GM12878 (cell line): ENCODE measurements around the gene PUS10. TPM values are rescaled to one million over a fixed set of nuclear protein-coding genes. Genes with fewer than 3 reads are reported as not detected.

ENCODE experiments used
- ATAC-seq: fragments of 200-7000 bp; cut with Tn5 transposase; 3 replicates; pipeline ENCODE4 v1.9.1; 2020; ENCODE audit warnings: mild to moderate bottlenecking, moderate library complexity
- BruUV-seq: library from RNA; stranded (reverse); fragments of 400-500 nt; replicated peaks from 2 replicates; lab custom pipeline; 2021; lab: Mats Ljungman, UMichigan
- CTCF ChIA-PET: fragments of 300-600 bp; sonication (Branson Sonifier 250); formaldehyde crosslinking; extraction: SDS; loops from one replicate; lab custom pipeline; 2021; ENCODE audit warnings: inconsistent platforms; lab: Yijun Ruan, JAX
- POLR2A ChIA-PET: fragments of 350-600 bp; formaldehyde crosslinking; extraction: SDS; loops from one replicate; lab custom pipeline; 2021; ENCODE audit warnings: inconsistent platforms; lab: Charles Lee
- RAD21 ChIA-PET: fragments of 300-600 bp; sonication (Branson Sonifier 250); formaldehyde crosslinking; loops from one replicate; lab custom pipeline; 2023; ENCODE audit warnings: antibody characterized with exemption; ENCODE audit not compliant: unreplicated experiment; lab: Charles Lee
- SMC1A ChIA-PET: fragments of 300-600 bp; sonication (Branson Sonifier 250); formaldehyde crosslinking; loops from one replicate; lab custom pipeline; 2023; ENCODE audit not compliant: unreplicated experiment, uncharacterized antibody; lab: Charles Lee
- DNase-seq: peaks from one replicate; pipeline ENCODE4 v3.0.0-alpha.2; 2011; ENCODE audit warnings: low read depth, low spot score
- FAIRE-seq: peaks from 3 replicates; lab custom pipeline; 2011; peaks lifted over from hg19 to GRCh38; lab: Jason Lieb, UNC
- H2AFZ ChIP-seq: 2 replicates; pipeline ENCODE4 v1.6.0; 2011; ENCODE audit warnings: low read depth, low read length, control low read depth; ENCODE audit not compliant: control insufficient read depth
- H3K27ac ChIP-seq: 2 replicates; pipeline ENCODE4 v1.5.1; 2011; ENCODE audit warnings: control low read depth; ENCODE audit not compliant: control insufficient read depth, insufficient read depth
- H3K27me3 ChIP-seq, 2 experiments: replicated peaks in 1 of 2; 2 replicates each; pipeline versions ENCODE4 v1.6.0 to v1.6.1; 2011; ENCODE audit warnings: low read length in 1 of 2; ENCODE audit not compliant: control insufficient read depth in 2 of 2, insufficient read depth in 2 of 2
- H3K36me3 ChIP-seq, 2 experiments: 2 replicates each; pipeline ENCODE4 v1.5.1; 2011; ENCODE audit warnings: low read length in 1 of 2; ENCODE audit not compliant: control insufficient read depth in 2 of 2, insufficient read depth in 2 of 2
- H3K4me1 ChIP-seq: 2 replicates; pipeline ENCODE4 v1.6.1; 2011; ENCODE audit warnings: mild to moderate bottlenecking, low read length, moderate library complexity, mixed read lengths; ENCODE audit not compliant: control insufficient read depth, insufficient read depth
- H3K4me2 ChIP-seq: 2 replicates; pipeline ENCODE4 v1.6.0; 2011; ENCODE audit warnings: control low read depth; ENCODE audit not compliant: control insufficient read depth, insufficient read depth
- H3K4me3 ChIP-seq: fragments of 200-600 bp; sonication (generic); 2 replicates; pipeline ENCODE4 v1.5.1; 2016
- H3K79me2 ChIP-seq: 2 replicates; pipeline ENCODE4 v1.6.0; 2011; ENCODE audit warnings: low read length; ENCODE audit not compliant: control insufficient read depth, insufficient read depth
- H3K9ac ChIP-seq: 2 replicates; pipeline ENCODE4 v1.8.0; 2011; ENCODE audit warnings: low read length, control low read depth, mixed read lengths; ENCODE audit not compliant: control insufficient read depth, insufficient read depth
- H3K9me3 ChIP-seq: replicated peaks from 3 replicates; pipeline ENCODE4 v1.5.1; 2011; ENCODE audit warnings: mild to moderate bottlenecking, low read length; ENCODE audit not compliant: control insufficient read depth, insufficient read depth
- H4K20me1 ChIP-seq: 2 replicates; pipeline ENCODE4 v1.6.0; 2011; ENCODE audit not compliant: control insufficient read depth, insufficient read depth
- CEBPB ChIP-seq, 2 experiments: fragments of 150-350 bp in 1 of 2; IDR thresholded peaks; 2 replicates each; pipeline ENCODE4 v1.6.1; 2012 to 2014; ENCODE audit warnings: low read depth in 2 of 2, low read length in 2 of 2, borderline replicate concordance in 1 of 2, inconsistent platforms in 1 of 2
- CHD1 ChIP-seq: IDR thresholded peaks from 2 replicates; pipeline ENCODE4 v1.6.1; 2012; ENCODE audit warnings: low read depth, low read length, improper control_type of control experiment
- DPF2 ChIP-seq: fragments of 450-650 bp; IDR thresholded peaks from 2 replicates; pipeline ENCODE4 v1.6.1; 2017; ENCODE audit warnings: mild to moderate bottlenecking
- FOS ChIP-seq: IDR thresholded peaks from 3 replicates; pipeline ENCODE4 v1.6.1; 2011; ENCODE audit warnings: borderline replicate concordance; ENCODE audit not compliant: insufficient read length; ENCODE audit errors: extremely low read depth
- NFXL1 ChIP-seq: fragments of 450-650 bp; IDR thresholded peaks from 2 replicates; pipeline ENCODE4 v1.6.1; 2017; ENCODE audit warnings: antibody characterized with exemption, mild to moderate bottlenecking, borderline replicate concordance
- NR2C2 ChIP-seq: IDR thresholded peaks from 2 replicates; pipeline ENCODE4 v1.6.1; 2011; ENCODE audit warnings: borderline replicate concordance, low read depth; ENCODE audit not compliant: control insufficient read depth, insufficient read length
- PAX8 ChIP-seq: fragments of 450-650 bp; IDR thresholded peaks from 2 replicates; pipeline ENCODE4 v1.6.1; 2017; ENCODE audit warnings: mild to moderate bottlenecking, moderate library complexity
- PML ChIP-seq: IDR thresholded peaks from 2 replicates; pipeline ENCODE4 v1.6.1; 2012; ENCODE audit warnings: low read length, inconsistent platforms
- POLR2AphosphoS2 ChIP-seq: IDR thresholded peaks from 2 replicates; pipeline ENCODE4 v1.6.1; 2011; ENCODE audit warnings: low read depth, mild to moderate bottlenecking, low read length, improper control_type of control experiment, moderate library complexity
- RB1 ChIP-seq: fragments of 450-650 bp; formaldehyde crosslinking; IDR thresholded peaks from 2 replicates; pipeline ENCODE4 v1.6.1; 2017; ENCODE audit warnings: mild to moderate bottlenecking, borderline replicate concordance
- SIX5 ChIP-seq: IDR thresholded peaks from 2 replicates; pipeline ENCODE4 v1.6.1; 2011; ENCODE audit warnings: mild to moderate bottlenecking, low read depth, low read length, moderate library complexity; ENCODE audit not compliant: severe bottlenecking
- SMAD1 ChIP-seq: fragments of 450-650 bp; IDR thresholded peaks from 2 replicates; pipeline ENCODE4 v1.6.1; 2018; ENCODE audit warnings: mild to moderate bottlenecking, low read depth; ENCODE audit not compliant: partially characterized antibody
- SRF ChIP-seq, 2 experiments: IDR thresholded peaks; 2 replicates each; pipeline ENCODE4 v1.6.1; 2011; ENCODE audit warnings: low read depth in 2 of 2, low read length in 2 of 2, mild to moderate bottlenecking in 1 of 2, moderate library complexity in 1 of 2
- TCF12 ChIP-seq: IDR thresholded peaks from 2 replicates; pipeline ENCODE4 v1.6.1; 2011; ENCODE audit warnings: low read depth, mild to moderate bottlenecking, low read length
- ZNF622 ChIP-seq: fragments of 450-650 bp; IDR thresholded peaks from 2 replicates; pipeline ENCODE4 v1.6.1; 2017; ENCODE audit warnings: mild to moderate bottlenecking, inconsistent platforms
- ZSCAN29 ChIP-seq: fragments of 450-650 bp; IDR thresholded peaks from 2 replicates; pipeline ENCODE4 v1.6.1; 2017; ENCODE audit warnings: mild to moderate bottlenecking, moderate library complexity
- WGBS: methylation state at CpG from one replicate; pipeline ENCODE4 v1.1.6; 2016; ENCODE audit warnings: low lambda C conversion rate; ENCODE audit not compliant: insufficient replicate concordance, insufficient coverage; ENCODE audit errors: missing lambda C conversion rate; 5-methylcytosine and 5-hydroxymethylcytosine counted together
- in situ Hi-C: fragments of 300-500 bp; cut with MboI; formaldehyde crosslinking; loops from 9 replicates; pipeline ENCODE4 v1.14.3; 2018; ENCODE audit warnings: mixed read lengths
- intact Hi-C: fragments of 100-400 bp; cut with micrococcal nuclease; formaldehyde crosslinking; loops from one replicate; pipeline ENCODE4 v1.14.2; 2022; ENCODE audit not compliant: unreplicated experiment
- polyA plus RNA-seq, 11 experiments: library from polyadenylated mRNA; depleted of rRNA in 4 of 11; unstranded in 6 of 11; stranded (reverse) in 5 of 11; fragments of >200 nt; fragmentation: Nextera tagmentation in 4 of 11; fragmentation: Illumina TruSeq in 1 of 11; extraction: Ambion mirVana in 4 of 11; extraction: Trizol in 1 of 11; gene quantifications; 1 replicate in 1 of 11; 2 replicates in 10 of 11; pipeline versions ENCODE4 v1.2.1 to v1.2.3, GENCODE V29; 2011 to 2016; ENCODE audit warnings: inconsistent platforms in 2 of 11, missing spikeins in 2 of 11, low read depth in 1 of 11
- total RNA-seq, 4 experiments: library from RNA; depleted of rRNA in 3 of 4; stranded (reverse); fragments of >200 nt in 3 of 4; fragmentation: Illumina TruSeq in 1 of 4; extraction: Trizol in 1 of 4; gene quantifications; 2 replicates each; pipeline versions ENCODE4 v1.2.1 to v1.2.3, GENCODE V29; 2013 to 2021
- TF ChIP-seq, protein P1 (sequence below): fragments of 450-650 bp; IDR thresholded peaks from 2 replicates; pipeline ENCODE4 v1.6.1; 2016; ENCODE audit warnings: mild to moderate bottlenecking
- TF ChIP-seq, protein P2 (sequence below): fragments of 450-650 bp; IDR thresholded peaks from 2 replicates; pipeline ENCODE4 v1.6.1; 2018; ENCODE audit warnings: borderline replicate concordance, mild to moderate bottlenecking; ENCODE audit not compliant: partially characterized antibody
- TF ChIP-seq, protein P3 (sequence below): fragments of 150-350 bp; IDR thresholded peaks from 2 replicates; pipeline ENCODE4 v1.6.1; 2016; ENCODE audit warnings: low read depth, low read length

The PUS10 gene
- total and polyA plus RNA-seq, 10 of the 15 experiments (the other 5 are each of a cell fraction or from before 2014, with no cell fraction given), result 9.1 to 17.0 (median 13.0) TPM

- CTCF ChIA-PET, result no interaction called here
- H3K9me3 ChIP-seq, result peaks cover 9% of the 10 kb centered on the region; the same call in 2 of the 3 replicates
- no peaks in the 10 kb centered on the region for H3K27me3 ChIP-seq
- RAD21 ChIA-PET, result no interaction called here
- DNase-seq (no peak), FAIRE-seq (no peak), ATAC-seq (no peak)
- H4K20me1 ChIP-seq, result no peaks in the 10 kb centered on the region
- POLR2A ChIA-PET, result interaction anchor here (0.5 kb wide), 1 partner anchor 553 kb away, joined by 3 read pairs; no protein-coding TSS in a partner anchor
- no peak overlapping the region for H3K4me2 ChIP-seq
- no TSS peak for BruUV-seq
- H3K27ac ChIP-seq, result no peak overlapping the region
- in situ Hi-C loops, result no loop called here
- no peaks in the 10 kb centered on the region for H3K4me1 ChIP-seq
- intact Hi-C loops, result no loop called here
- SMC1A ChIA-PET, result interaction anchor here (0.8 to 1.0 kb wide), 2 partner anchors 10 to 23 kb away, joined by 3 read pairs; no protein-coding TSS in a partner anchor
- no peak overlapping the region for H3K4me3 ChIP-seq
- no peak overlapping the region for H2AFZ ChIP-seq
- peaks cover 49% of the 10 kb centered on the region for H3K79me2 ChIP-seq
- H3K9ac ChIP-seq, result no peak overlapping the region
- WGBS, result 81% methylated on average over 6 of the region's 6 CpGs
- H3K36me3 ChIP-seq, result peaks cover 0 to 12% of the 10 kb centered on the region in 2 experiments; a peak in 2 of 4 replicates
- no peak for TF ChIP-seq SMAD1
- TF ChIP-seq PML, result no peak
- no peak for TF ChIP-seq NR2C2
- TF ChIP-seq ZSCAN29, result no peak
- TF ChIP-seq PAX8, result no peak
- TF ChIP-seq TCF12, result no peak
- no peak for TF ChIP-seq FOS
- TF ChIP-seq NFXL1, result no peak
- no peak for TF ChIP-seq RB1
- no peak for TF ChIP-seq CEBPB (IDR thresholded peaks at IDR 0.05; ENCODE audit: borderline replicate concordance in 1 of 2, low read depth in 2 of 2, low read length in 2 of 2)
- TF ChIP-seq, protein P1, sequence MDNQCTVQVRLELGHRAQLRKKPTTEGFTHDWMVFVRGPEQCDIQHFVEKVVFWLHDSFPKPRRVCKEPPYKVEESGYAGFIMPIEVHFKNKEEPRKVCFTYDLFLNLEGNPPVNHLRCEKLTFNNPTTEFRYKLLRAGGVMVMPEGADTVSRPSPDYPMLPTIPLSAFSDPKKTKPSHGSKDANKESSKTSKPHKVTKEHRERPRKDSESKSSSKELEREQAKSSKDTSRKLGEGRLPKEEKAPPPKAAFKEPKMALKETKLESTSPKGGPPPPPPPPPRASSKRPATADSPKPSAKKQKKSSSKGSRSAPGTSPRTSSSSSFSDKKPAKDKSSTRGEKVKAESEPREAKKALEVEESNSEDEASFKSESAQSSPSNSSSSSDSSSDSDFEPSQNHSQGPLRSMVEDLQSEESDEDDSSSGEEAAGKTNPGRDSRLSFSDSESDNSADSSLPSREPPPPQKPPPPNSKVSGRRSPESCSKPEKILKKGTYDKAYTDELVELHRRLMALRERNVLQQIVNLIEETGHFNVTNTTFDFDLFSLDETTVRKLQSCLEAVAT, result no peak
- no peak for TF ChIP-seq ZNF622
- no peak for TF ChIP-seq POLR2AphosphoS2
- TF ChIP-seq, protein P2, sequence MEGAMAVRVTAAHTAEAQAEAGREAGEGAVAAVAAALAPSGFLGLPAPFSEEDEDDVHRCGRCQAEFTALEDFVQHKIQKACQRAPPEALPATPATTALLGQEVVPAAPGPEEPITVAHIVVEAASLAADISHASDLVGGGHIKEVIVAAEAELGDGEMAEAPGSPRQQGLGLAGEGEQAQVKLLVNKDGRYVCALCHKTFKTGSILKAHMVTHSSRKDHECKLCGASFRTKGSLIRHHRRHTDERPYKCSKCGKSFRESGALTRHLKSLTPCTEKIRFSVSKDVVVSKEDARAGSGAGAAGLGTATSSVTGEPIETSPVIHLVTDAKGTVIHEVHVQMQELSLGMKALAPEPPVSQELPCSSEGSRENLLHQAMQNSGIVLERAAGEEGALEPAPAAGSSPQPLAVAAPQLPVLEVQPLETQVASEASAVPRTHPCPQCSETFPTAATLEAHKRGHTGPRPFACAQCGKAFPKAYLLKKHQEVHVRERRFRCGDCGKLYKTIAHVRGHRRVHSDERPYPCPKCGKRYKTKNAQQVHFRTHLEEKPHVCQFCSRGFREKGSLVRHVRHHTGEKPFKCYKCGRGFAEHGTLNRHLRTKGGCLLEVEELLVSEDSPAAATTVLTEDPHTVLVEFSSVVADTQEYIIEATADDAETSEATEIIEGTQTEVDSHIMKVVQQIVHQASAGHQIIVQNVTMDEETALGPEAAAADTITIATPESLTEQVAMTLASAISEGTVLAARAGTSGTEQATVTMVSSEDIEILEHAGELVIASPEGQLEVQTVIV, result no peak
- no peak for TF ChIP-seq SIX5
- TF ChIP-seq, protein P3, sequence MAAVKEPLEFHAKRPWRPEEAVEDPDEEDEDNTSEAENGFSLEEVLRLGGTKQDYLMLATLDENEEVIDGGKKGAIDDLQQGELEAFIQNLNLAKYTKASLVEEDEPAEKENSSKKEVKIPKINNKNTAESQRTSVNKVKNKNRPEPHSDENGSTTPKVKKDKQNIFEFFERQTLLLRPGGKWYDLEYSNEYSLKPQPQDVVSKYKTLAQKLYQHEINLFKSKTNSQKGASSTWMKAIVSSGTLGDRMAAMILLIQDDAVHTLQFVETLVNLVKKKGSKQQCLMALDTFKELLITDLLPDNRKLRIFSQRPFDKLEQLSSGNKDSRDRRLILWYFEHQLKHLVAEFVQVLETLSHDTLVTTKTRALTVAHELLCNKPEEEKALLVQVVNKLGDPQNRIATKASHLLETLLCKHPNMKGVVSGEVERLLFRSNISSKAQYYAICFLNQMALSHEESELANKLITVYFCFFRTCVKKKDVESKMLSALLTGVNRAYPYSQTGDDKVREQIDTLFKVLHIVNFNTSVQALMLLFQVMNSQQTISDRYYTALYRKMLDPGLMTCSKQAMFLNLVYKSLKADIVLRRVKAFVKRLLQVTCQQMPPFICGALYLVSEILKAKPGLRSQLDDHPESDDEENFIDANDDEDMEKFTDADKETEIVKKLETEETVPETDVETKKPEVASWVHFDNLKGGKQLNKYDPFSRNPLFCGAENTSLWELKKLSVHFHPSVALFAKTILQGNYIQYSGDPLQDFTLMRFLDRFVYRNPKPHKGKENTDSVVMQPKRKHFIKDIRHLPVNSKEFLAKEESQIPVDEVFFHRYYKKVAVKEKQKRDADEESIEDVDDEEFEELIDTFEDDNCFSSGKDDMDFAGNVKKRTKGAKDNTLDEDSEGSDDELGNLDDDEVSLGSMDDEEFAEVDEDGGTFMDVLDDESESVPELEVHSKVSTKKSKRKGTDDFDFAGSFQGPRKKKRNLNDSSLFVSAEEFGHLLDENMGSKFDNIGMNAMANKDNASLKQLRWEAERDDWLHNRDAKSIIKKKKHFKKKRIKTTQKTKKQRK, result no peak
- no peak for TF ChIP-seq SRF (IDR thresholded peaks at IDR 0.05; ENCODE audit: low read depth in 2 of 2, low read length in 2 of 2)
- no peak for TF ChIP-seq DPF2
- TF ChIP-seq CHD1, result no peak
Measured at GRCh38 chr2:61021228-61021660, 3.2 kb upstream of the PUS10 start.
